GM19099 (cell line): ENCODE measurements around the gene MSRB3.

Experiments used
- POLR2A ChIP-seq: IDR thresholded peaks from 3 replicates; pipeline ENCODE4 v1.6.1; 2011; ENCODE audit warnings: low read depth; ENCODE audit not compliant: insufficient read length; ENCODE audit errors: extremely low read depth

The MSRB3 gene

GRCh38 chr12:65276916-65277530 is 1.5 kb upstream of the MSRB3 start:
- TF ChIP-seq POLR2A, result no peak

GRCh38 chr12:65277994-65278575 is 398 bp upstream of the MSRB3 start:
- TF ChIP-seq POLR2A, result no peak

- no peak for TF ChIP-seq POLR2A
These were observed 1.1 kb downstream of the MSRB3 start for GRCh38 chr12:65279369-65280112.

GRCh38 chr12:65280306-65280705 is 1.8 kb downstream of the MSRB3 start:
- no peak for TF ChIP-seq POLR2A

DNA sequence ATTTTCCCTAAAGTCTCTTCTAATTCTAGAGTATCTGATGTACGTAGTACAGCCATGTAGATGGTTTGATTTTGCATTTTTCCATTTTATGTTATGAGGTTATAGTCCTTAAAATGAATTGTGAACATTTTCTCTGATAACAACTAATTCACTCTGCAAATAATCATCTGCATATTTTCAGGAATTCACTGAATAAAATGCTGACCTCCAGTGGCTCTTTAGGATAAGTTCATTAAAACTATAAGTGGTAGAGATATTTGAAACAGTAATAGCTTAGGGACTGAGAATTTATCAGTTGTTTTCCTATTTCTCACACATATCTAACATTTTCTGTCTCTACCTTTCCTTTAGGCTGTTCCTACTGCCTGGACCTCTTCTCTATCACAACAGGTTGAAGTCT is 4.4 kb downstream of the MSRB3 start:
- no peak for TF ChIP-seq POLR2A

DNA sequence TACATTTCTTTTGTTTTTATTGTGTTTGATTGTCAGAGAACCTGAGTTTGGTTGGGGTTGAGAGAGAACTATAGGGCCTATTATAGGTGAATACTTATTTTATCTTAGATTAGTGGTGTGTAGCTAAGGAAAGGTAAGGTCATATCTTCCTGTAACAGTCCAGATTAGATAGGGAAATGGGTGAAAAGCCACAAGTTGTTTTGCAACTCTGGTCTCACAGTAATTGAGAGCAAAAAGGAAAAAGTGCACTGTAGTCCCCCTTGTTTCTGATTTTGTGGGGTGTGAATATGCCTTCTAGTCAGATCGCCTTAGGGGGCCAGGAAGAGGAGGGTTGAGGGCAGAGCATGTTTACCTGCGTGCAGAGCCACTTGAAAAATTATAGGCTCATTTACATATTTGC is 8.9 kb downstream of the MSRB3 start:
- TF ChIP-seq POLR2A, result no peak

DNA sequence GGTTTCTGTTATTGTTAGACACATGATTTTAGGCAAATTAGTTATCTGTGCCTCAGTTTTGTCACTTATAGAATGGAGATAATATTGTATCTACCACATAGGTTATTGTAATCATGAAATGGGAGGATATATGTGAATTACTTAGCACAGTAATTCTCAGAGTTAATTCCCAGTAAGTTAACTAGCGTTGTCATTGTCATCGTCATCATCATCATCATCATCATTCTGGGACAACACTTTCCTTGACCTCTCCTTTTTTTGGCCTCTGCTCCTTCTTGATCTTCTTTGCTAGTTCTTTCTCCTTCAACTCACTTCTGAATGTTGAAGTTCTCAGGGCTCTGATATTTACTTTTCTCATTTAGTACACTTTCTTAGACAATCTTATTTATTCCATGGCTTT is 13.8 kb downstream of the MSRB3 start:
- TF ChIP-seq POLR2A, result no peak

- no peak for TF ChIP-seq POLR2A
These were observed 15.3 kb downstream of the MSRB3 start for GRCh38 chr12:65293735-65294134.

DNA sequence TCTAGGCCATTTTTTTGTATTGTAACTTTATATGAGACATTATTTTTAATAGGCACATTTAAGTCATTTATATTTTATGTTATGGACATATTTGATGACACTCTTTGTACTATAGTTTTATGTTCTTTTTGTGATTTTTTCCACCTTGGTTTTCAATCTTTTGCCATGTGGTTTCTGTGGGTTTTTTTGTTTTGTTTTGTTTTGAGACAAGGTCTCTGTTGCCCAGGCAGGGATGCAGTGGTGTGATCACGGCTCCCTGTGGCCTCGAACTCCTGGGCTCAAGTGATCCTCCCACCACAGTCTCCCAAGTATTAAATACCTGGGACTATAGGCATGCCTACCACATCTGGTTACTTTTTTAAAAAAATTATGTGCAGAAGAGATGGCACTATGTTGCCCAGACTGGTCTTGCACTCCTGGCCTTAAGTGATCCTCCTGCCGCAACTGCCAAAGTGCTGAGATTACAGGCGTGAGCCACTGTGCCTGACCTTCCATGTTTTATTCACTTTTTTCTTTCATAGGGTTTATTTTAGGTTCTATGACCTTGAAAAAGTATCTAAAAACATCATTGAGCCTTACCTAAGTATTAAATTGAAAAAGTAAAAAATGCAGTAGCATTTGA is 16.3 kb downstream of the MSRB3 start:
- TF ChIP-seq POLR2A, result no peak

- no peak for TF ChIP-seq POLR2A
These were observed 18.2 kb downstream of the MSRB3 start for GRCh38 chr12:65296508-65297265.

GRCh38 chr12:65300097-65300496 is 21.6 kb downstream of the MSRB3 start:
- TF ChIP-seq POLR2A, result no peak

- no peak for TF ChIP-seq POLR2A
These were observed 22.3 kb downstream of the MSRB3 start for GRCh38 chr12:65300679-65301349.

- TF ChIP-seq POLR2A, result no peak
These were observed 24.4 kb downstream of the MSRB3 start for GRCh38 chr12:65302891-65303290.

DNA sequence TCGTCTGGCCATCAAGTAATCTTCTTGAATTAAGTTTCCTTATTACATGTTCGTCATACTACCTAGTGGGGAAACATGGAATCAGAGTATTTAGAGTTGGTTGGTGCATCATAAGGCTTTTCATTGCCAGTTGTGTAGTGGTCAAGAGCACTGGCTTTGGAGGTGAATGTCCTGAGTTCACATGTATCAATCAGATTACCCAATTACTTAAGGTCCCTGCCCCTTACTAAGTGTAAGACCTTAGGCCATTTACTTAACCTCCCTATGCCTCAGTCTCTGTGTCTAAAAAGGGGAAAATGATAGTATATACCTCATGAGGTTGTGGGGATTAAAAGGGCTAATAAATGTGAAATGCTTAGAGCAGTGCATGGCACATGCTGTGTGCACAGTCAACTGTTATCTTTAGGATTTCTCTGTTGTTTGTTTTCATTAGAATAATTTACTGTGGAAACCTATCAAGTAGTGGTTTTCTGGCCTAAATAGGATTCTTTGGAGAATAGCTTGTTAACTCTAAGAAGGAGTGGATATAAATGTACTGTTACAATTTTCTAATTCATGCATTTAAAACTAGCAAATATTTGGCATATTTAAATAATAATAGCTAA is 27.0 kb downstream of the MSRB3 start:
- no peak for TF ChIP-seq POLR2A

- no peak for TF ChIP-seq POLR2A
These were observed 28.1 kb downstream of the MSRB3 start for GRCh38 chr12:65306366-65307168.
